HG03103 (cell line): ENCODE measurements around the gene PTPN4.

Experiments
- ATAC-seq: cut with Tn5 transposase; IDR thresholded peaks from one replicate; pipeline ENCODE4 v1.9.1; 2021; ENCODE audit warnings: low read depth; ENCODE audit not compliant: unreplicated experiment

Gene PTPN4

DNA sequence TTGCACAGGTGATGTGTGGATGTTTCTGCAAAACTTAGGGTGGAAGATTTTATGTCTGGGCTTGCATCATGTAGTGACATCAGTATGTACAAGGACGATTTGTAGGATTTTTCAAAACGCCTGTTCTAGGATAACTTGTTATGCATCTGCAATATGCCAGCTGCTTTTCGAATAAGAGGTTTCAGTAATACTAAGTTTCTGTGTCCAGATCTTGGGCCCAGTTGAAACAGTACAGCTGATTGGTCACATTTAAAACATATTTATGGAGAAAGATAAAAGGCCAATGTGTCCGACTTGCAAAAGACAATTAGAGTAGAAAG is 1.2 kb downstream of the PTPN4 start:
- ATAC-seq, result no peak

DNA sequence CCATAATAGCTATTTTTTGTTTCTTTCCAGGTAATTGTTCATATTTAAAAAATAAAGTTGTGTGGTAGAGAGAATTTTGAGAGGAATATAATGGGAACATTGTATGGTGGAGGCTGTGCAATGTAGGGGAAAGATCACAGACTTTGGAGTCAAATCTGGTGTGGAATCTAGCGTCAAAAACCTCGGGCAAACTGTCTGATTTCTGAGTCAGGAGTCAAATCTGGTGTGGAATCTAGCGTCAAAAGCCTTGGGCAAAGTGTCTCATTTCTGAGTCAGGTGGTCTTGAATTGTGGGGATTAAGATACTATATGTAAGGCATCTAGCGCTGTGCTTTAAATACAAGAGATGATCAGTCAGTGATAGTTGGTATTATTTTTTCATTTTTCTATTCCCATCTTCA is 5.1 kb downstream of the PTPN4 start:
- ATAC-seq, result no peak

DNA sequence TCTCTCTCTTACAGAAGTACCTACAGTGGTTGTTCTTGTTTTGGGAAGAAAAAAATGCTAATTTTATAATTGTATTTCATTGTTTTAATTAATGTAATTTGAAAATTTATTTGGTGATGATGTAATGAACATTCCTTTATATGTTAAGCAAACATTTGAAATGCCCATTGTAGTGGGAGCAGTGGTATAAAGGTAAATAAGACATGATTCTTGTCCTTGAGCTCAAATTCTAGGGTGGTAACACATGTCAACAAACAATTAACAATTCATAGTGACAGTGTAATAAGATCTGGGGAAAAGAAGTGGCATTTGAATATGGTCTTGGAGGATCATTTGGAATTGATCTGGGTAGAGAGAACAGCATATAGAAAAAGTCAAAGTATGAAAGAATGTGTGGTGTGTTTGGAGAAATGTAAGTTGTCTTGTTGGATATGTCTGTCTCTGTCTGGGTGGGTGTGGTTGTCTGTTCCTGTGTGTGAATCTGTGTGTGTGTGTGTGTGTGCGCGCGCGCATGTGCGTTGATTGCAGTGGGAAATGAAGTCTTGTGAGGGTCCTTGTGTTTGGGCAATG is 5.8 kb downstream of the PTPN4 start:
- no peak for ATAC-seq

- no peak for ATAC-seq
These were observed 7.2 kb downstream of the PTPN4 start for GRCh38 chr2:119766944-119767343.

DNA sequence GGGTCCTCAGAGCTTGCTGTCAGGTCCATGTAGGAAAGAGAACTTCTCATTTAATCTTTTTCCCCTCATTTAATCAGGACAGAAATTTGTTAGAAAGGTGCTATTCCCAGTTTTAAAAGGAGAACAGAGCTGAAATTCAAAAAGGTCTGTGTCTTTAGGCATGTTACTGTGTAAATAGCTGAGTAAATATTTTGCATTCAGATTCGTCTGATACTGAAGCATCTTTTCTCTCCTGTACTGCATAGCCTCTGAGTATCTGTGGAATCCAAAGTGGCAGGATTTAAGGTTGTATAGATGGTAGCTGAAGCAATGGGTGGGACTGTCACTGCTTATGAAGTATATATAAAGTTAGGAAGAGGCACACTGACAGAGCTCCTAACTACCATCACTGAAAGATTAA is 9.0 kb downstream of the PTPN4 start:
- ATAC-seq, result no peak

DNA sequence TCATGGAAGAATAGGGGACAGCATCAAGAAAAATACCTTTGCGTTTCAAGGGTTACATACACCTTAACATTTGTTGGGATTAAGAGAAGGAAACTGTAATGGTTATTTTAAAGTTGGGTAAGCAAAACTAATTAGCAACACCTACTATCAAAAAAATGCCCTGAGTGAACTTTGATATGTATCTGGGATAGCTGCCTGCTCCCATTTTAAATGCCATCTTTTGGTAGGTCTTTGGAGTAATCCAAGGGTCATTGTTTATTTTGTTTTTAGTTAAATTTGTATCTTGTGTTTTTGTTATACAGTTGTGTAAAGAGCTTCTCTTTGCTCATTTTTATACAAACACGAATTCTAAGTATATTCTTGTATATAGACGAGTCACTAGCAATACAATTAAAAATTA is 9.9 kb downstream of the PTPN4 start:
- ATAC-seq, result no peak

DNA sequence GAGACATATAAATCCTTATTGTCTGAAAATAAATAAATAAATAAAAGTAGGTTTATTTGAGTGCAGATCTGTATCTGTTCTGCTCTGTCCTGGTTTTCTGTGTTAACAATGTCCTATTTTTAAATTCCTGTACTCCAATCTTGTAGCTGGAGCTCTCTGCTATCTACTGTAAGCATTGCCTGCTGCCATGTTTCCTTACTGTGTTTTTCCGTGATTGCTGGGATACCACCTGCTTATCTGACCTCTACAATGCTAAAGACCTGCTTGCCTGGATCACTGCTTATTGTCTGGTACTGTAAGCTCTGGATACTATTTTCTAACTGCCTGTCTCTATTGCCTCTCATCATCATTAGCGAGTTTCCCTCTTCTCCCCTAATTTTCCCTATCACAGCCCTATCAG is 11.6 kb downstream of the PTPN4 start:
- no peak for ATAC-seq

DNA sequence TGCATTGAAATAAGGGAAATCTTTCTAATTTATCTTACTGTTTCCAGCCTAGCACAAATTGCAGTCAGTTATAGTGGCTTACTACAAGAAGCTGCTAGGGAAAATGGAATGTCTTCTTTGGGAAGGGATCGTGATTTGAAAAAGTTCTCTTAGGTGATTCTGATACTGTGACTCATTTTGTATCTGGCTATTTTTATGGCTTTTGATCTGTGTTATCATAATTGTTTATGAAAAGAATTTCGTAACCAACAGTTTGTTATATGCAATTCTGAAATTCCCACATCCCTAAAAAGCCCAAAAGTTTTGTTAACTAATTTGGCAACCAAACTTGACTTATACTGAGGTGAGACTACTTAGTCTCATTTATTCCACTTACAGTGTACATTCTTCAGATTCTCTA is 12.4 kb downstream of the PTPN4 start:
- no peak for ATAC-seq

DNA sequence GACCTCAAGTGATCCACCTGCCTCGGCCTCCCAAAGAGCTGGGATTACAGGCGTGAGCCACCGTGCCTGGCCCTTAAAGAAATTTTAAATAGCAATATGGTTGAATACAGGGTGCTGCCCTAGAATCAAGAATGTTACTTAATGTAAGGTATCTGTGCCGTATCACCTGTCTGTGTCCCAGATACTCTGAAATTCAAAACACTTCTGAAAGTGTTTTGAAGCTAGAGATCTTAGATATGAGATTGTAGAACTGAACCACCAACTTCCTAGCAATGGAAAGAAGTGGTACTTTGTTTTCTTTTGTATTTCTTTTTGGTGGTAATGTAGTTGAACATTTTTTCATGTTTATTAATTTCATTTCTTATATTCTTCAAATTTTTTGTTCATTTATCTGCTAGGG is 13.0 kb downstream of the PTPN4 start:
- no peak for ATAC-seq

GRCh38 chr2:119774026-119774425 is 14.3 kb downstream of the PTPN4 start:
- ATAC-seq, result no peak

DNA sequence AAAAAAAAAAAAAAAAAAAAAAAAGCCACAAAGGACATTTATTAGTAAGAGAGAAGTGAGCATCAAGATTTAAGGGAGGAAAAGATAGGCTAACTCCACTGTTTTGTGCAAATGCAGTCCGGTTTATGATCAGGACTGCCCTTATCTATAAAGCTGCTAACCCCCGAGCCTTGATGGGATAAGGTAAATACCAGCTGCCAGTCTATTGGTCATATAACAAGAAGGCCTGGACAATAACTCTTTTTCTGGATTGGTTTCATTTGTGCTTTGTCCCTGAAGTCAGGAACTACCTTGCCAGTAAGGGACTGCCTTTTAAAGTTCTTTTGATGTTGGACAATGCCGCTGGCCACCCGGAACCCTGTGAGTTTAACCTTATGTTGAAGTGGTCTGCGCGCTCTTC is 15.4 kb downstream of the PTPN4 start:
- no peak for ATAC-seq

GRCh38 chr2:119782308-119783027 is 22.7 kb downstream of the PTPN4 start:
- ATAC-seq, result no peak

- ATAC-seq, result no peak
These were observed 25.2 kb downstream of the PTPN4 start for GRCh38 chr2:119784876-119785275.

- no peak for ATAC-seq
These were observed 26.6 kb downstream of the PTPN4 start for GRCh38 chr2:119786295-119786694.

- ATAC-seq, result no peak
These were observed 29.0 kb downstream of the PTPN4 start for GRCh38 chr2:119788752-119789151.

GRCh38 chr2:119790466-119790865 is 30.7 kb downstream of the PTPN4 start:
- no peak for ATAC-seq

DNA sequence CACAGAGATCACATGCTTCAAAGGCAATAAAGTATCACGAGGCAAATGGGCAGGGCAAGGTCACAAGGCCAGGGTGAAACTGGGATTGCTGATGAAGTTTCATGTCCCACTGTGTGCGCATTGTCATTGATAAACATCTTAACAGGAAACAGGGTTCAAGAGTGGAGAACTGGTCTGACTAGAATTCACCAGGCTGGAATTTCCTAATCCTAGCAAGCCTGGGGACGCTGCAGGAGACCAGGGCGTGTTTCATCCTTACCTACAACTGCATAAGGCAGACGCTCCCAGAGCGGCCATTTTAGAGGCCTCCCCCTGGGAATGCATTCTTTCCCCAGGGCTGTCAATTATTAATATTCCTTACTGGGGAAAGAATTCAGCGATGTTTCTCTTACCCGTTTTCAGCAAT is 33.2 kb downstream of the PTPN4 start:
- ATAC-seq, result no peak

DNA sequence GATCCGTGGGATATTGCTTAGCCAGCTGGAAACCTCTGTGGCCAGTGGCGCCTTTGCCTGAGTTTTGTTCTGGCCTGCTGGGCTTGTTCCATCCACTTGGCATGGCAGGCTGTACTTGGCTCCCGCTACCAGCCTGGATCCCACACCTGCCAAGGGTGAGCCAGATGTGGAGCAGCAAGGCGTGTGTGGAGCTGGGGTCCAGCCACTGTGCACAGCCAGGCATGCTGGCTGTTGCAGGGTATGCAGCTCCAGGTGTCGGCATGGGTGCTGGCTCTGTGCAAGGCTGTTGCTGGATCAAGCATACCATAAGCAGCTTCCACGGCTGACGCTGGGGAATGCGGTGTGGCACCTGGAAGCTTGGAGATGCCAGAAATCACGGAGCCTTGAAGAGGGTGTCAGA is 34.5 kb downstream of the PTPN4 start:
- ATAC-seq, result no peak

GRCh38 chr2:119795309-119796303 is 35.9 kb downstream of the PTPN4 start:
- ATAC-seq, result no peak

DNA sequence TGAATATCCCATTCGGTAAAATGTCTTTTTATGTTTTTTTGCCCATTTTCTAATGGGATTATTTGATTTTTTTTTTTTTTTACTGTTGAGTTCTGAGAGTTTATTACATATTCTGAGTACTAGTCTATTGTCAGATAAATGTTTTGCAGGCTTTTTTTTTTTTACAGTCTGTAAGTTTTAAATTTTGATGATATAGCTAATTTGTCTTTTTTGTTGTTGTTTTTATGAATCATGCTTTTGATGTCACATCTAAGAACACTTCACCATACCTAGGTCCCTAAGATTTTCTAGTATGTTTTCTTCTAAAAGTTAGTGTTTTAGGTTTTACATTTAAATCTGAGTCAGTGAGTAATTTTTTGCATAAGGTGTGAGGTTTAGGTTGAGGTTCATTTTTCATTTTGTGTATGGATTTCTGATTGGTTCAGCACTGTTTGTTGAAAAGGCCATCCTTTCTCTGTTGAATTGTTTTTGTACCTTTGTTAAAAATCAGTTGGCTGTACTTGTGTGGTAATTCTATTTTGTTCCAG is 40.7 kb downstream of the PTPN4 start:
- no peak for ATAC-seq

DNA sequence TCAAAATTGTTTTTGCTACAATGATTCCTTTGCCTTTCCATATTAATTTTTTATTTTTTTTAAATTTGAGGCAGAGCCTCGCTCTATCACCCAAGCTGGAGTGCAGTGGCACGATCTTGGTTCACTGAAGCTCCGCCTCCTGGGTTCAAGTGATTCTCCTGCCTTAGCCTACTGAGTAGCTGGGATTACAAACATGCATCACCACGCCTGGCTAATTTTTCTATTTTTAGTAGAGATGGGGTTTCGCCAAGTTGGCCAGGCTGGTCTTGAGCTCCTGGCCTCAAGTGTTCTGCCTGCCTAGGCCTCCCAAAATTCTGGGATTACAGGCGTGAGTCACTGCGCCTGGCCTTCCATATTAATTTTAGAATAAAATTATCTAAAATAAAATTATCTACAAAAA is 41.3 kb downstream of the PTPN4 start:
- ATAC-seq, result no peak
